Stimulated activated CD4-positive, alpha-beta T cell treated with anti-CD3 and anti-CD28 coated beads, Interleukin-12 subunit alpha, Interleukin-12 subunit beta, amount 100 ng/mL, for 48 hours (primary cell): ENCODE measurements around the gene DBNDD1.
"Not testable (repeated sequence)": the region's sequence is repeated elsewhere in the genome, so short reads cannot be mapped to it uniquely, and the experiment has no call there.

ENCODE experiments used
- DNase-seq, 3 donors: peaks; one replicate each; pipeline ENCODE4 v3.0.0-alpha.2; 2020; ENCODE audit warnings: low read depth in 2 of 3, low spot score in 1 of 3

DBNDD1 gene

GRCh38 chr16:90018652-90019542 is at the start of gene DBNDD1:
Gene DBNDD1, minus strand, starts transcription at chr16:90019456. Its CDS starts 115 bp downstream, at chr16:90019341.
- DNase-seq: no peak

- DNase-seq: no peak
Observed at GRCh38 chr16:90061437-90061836, 42.2 kb upstream of the DBNDD1 start.

- peak in 1 of 3 donors; percentile 24 for DNase-seq
Observed at GRCh38 chr16:90057738-90058173, 38.5 kb upstream of the DBNDD1 start.

GRCh38 chr16:90056521-90056920 is 37.3 kb upstream of the DBNDD1 start:
- not testable (repeated sequence) for DNase-seq

- DNase-seq: no peak
Observed at GRCh38 chr16:90055371-90055770, 36.1 kb upstream of the DBNDD1 start.

- no peak for DNase-seq
Observed at GRCh38 chr16:90054554-90054953, 35.3 kb upstream of the DBNDD1 start.

- DNase-seq: no peak
Observed at GRCh38 chr16:90053902-90054500, 34.7 kb upstream of the DBNDD1 start.

GRCh38 chr16:90050969-90051368 is 31.7 kb upstream of the DBNDD1 start:
- DNase-seq: no peak

- DNase-seq: no peak
Observed at GRCh38 chr16:90048737-90049330, 29.6 kb upstream of the DBNDD1 start.

- no peak for DNase-seq
Observed at GRCh38 chr16:90048347-90048722, 29.1 kb upstream of the DBNDD1 start.

GRCh38 chr16:90047714-90048346 is 28.6 kb upstream of the DBNDD1 start:
- no peak for DNase-seq

GRCh38 chr16:90046971-90047713 is 27.9 kb upstream of the DBNDD1 start:
- no peak for DNase-seq

- no peak for DNase-seq
Observed at GRCh38 chr16:90046122-90046970, 27.1 kb upstream of the DBNDD1 start.

GRCh38 chr16:90044111-90044551 is 24.9 kb upstream of the DBNDD1 start:
- DNase-seq: no peak

GRCh38 chr16:90043526-90043925 is 24.3 kb upstream of the DBNDD1 start:
- no peak for DNase-seq

- DNase-seq: no peak
Observed at GRCh38 chr16:90042946-90043514, 23.8 kb upstream of the DBNDD1 start.

- DNase-seq: no peak
Observed at GRCh38 chr16:90041896-90042473, 22.7 kb upstream of the DBNDD1 start.

GRCh38 chr16:90040152-90041023 is 21.1 kb upstream of the DBNDD1 start:
- DNase-seq: no peak
